CD4-positive, alpha-beta T cell treated with Interleukin-4 for 4 hours (primary cell): ENCODE measurements around the gene TCHP.
"Not testable (repeated sequence)": the region's sequence is repeated elsewhere in the genome, so short reads cannot be mapped to it uniquely, and the experiment has no call there.

ENCODE experiments used
- DNase-seq: peaks from one replicate; pipeline ENCODE4 v3.0.0-alpha.2; 2020

Gene TCHP

GRCh38 chr12:109880043-109880931 is 19.8 kb upstream of the TCHP start, which contains the start of gene GLTP:
Gene GLTP, minus strand, starts transcription at chr12:109880541. Its CDS starts 167 bp downstream, at chr12:109880374.
- peak; percentile 86 for DNase-seq

GRCh38 chr12:109880938-109881337 is 19.1 kb upstream of the TCHP start:
- DNase-seq, result no peak

- DNase-seq, result no peak
Measured at GRCh38 chr12:109881752-109882151, 18.3 kb upstream of the TCHP start.

- DNase-seq, result no peak
Measured at GRCh38 chr12:109883461-109883860, 16.6 kb upstream of the TCHP start.

GRCh38 chr12:109885616-109886015 is 14.5 kb upstream of the TCHP start:
- no peak for DNase-seq

GRCh38 chr12:109888179-109889020 is 11.7 kb upstream of the TCHP start:
- DNase-seq, result peak; percentile 68

GRCh38 chr12:109890620-109891170 is 9.4 kb upstream of the TCHP start:
- no peak for DNase-seq

GRCh38 chr12:109891731-109892130 is 8.3 kb upstream of the TCHP start:
- DNase-seq, result not testable (repeated sequence)

GRCh38 chr12:109892165-109892715 is 7.8 kb upstream of the TCHP start:
- no peak for DNase-seq

- DNase-seq, result peak; percentile 37
Measured at GRCh38 chr12:109892748-109893147, 7.3 kb upstream of the TCHP start.

- no peak for DNase-seq
Measured at GRCh38 chr12:109893261-109893995, 6.6 kb upstream of the TCHP start.

GRCh38 chr12:109894939-109895338 is 5.1 kb upstream of the TCHP start:
- no peak for DNase-seq

- no peak for DNase-seq
Measured at GRCh38 chr12:109896188-109896587, 3.9 kb upstream of the TCHP start.

- no peak for DNase-seq
Measured at GRCh38 chr12:109897029-109897428, 3.0 kb upstream of the TCHP start.

GRCh38 chr12:109899345-109899744 is 729 bp upstream of the TCHP start:
- not testable (repeated sequence) for DNase-seq

- no peak for DNase-seq
Measured at GRCh38 chr12:109900752-109901580, 892 bp downstream of the TCHP start.

- DNase-seq, result no peak
Measured at GRCh38 chr12:109902891-109903418, 2.9 kb downstream of the TCHP start.

GRCh38 chr12:109905301-109905700 is 5.2 kb downstream of the TCHP start:
- DNase-seq, result no peak

GRCh38 chr12:109910254-109910968 is 10.3 kb downstream of the TCHP start:
- DNase-seq, result no peak

GRCh38 chr12:109910969-109911348 is 10.9 kb downstream of the TCHP start:
- DNase-seq, result peak; percentile 8
